Fibroblast of skin of back (primary cell): ENCODE results near the gene VPS52.
"Not testable (repeated sequence)": the region's sequence is repeated elsewhere in the genome, so short reads cannot be mapped to it uniquely, and the experiment has no call there.

Experiments used
- DNase-seq: peaks from one replicate; pipeline ENCODE4 v3.0.0-alpha.2; 2013

Gene VPS52

GRCh38 chr6:33304216-33304615, 32.5 kb upstream of the VPS52 start:
- no peak for DNase-seq

- no peak for DNase-seq
Observed at GRCh38 chr6:33301877-33302276, 30.2 kb upstream of the VPS52 start.

- peak; percentile 94 for DNase-seq
Observed at GRCh38 chr6:33299237-33299944, 27.7 kb upstream of the VPS52 start.

- peak; percentile 72 for DNase-seq
Observed at GRCh38 chr6:33298773-33299236, 27.1 kb upstream of the VPS52 start, which contains the start of gene RGL2. Gene RGL2 (minus strand): TSS chr6:33298942. CDS start chr6:33298610, 332 bp downstream.

GRCh38 chr6:33297956-33298772, 26.5 kb upstream of the VPS52 start:
- DNase-seq = peak; percentile 87

- DNase-seq = no peak
Observed at GRCh38 chr6:33297406-33297955, 25.8 kb upstream of the VPS52 start.

GRCh38 chr6:33296797-33297405, 25.2 kb upstream of the VPS52 start:
- no peak for DNase-seq

GRCh38 chr6:33295621-33296369, 24.1 kb upstream of the VPS52 start:
- no peak for DNase-seq

- no peak for DNase-seq
Observed at GRCh38 chr6:33294086-33294823, 22.6 kb upstream of the VPS52 start.

- no peak for DNase-seq
Observed at GRCh38 chr6:33292996-33293682, 21.5 kb upstream of the VPS52 start.

- DNase-seq = no peak
Observed at GRCh38 chr6:33290459-33290858, 18.8 kb upstream of the VPS52 start.

- DNase-seq = no peak
Observed at GRCh38 chr6:33289784-33290315, 18.2 kb upstream of the VPS52 start.

GRCh38 chr6:33288921-33289783, 17.5 kb upstream of the VPS52 start, which contains the start of the genes PFDN6 and WDR46:
Gene PFDN6 (plus strand): TSS chr6:33289601. CDS start chr6:33289857, 256 bp downstream.
Gene WDR46 (minus strand): TSS chr6:33289239. CDS start chr6:33289170, 69 bp downstream.
- DNase-seq = peak; percentile 94

GRCh38 chr6:33288141-33288920, 16.7 kb upstream of the VPS52 start:
- no peak for DNase-seq

GRCh38 chr6:33286946-33287914, 15.6 kb upstream of the VPS52 start:
- no peak for DNase-seq

GRCh38 chr6:33285214-33285613, 13.5 kb upstream of the VPS52 start:
- DNase-seq = not testable (repeated sequence)

- no peak for DNase-seq
Observed at GRCh38 chr6:33280539-33280938, 8.9 kb upstream of the VPS52 start.
